ENCODE measurements around the gene PLA2G2C.

- TF ChIP-seq CTCF (conservative IDR thresholded peaks at IDR 0.05; ENCODE audit: low read length) (no peak), EZH2phosphoT487 (IDR thresholded peaks at IDR 0.05; ENCODE audit: borderline replicate concordance, low read depth, low read length) (no peak)
Observed at GRCh38 chr1:20142001-20142710, 44.2 kb downstream of the PLA2G2C start.

All from OCI-LY7 (cell line).